Mucosa of gallbladder (tissue), 1 donor: ENCODE measurements around the gene BCKDHA. TPM values are rescaled to one million over a fixed set of nuclear protein-coding genes. Genes with fewer than 3 reads are reported as not detected.

Experiments used
- DNase-seq: peaks from one replicate; pipeline ENCODE4 v3.0.0-alpha.2; 2020; ENCODE audit warnings: low spot score
- total RNA-seq: library from RNA; stranded (reverse); gene quantifications from one replicate; pipeline ENCODE4 v1.2.1, GENCODE V29; 2021
- donor health status: DM: no; HTN: no; CAD: no.

BCKDHA gene
- total RNA-seq = 26.4 TPM

GRCh38 chr19:41397086-41398049, at the start of gene BCKDHA, which contains the start of gene EXOSC5:
Gene BCKDHA, plus strand, starts transcription at chr19:41397818. Its CDS starts 10 bp downstream, at chr19:41397828.
Gene EXOSC5, minus strand, starts transcription at chr19:41397359. Its CDS starts 31 bp downstream, at chr19:41397328.
- DNase-seq = peak; percentile 100

- no peak for DNase-seq
Measured at GRCh38 chr19:41350735-41351338, 46.8 kb upstream of the BCKDHA start.

- no peak for DNase-seq
Measured at GRCh38 chr19:41351339-41352245, 46.0 kb upstream of the BCKDHA start.

- DNase-seq = no peak
Measured at GRCh38 chr19:41352279-41352608, 45.4 kb upstream of the BCKDHA start.

- no peak for DNase-seq
Measured at GRCh38 chr19:41352609-41353465, 44.8 kb upstream of the BCKDHA start.

- DNase-seq = peak; percentile 85
Measured at GRCh38 chr19:41353466-41354342, 43.9 kb upstream of the BCKDHA start, which contains the start of gene TGFB1. Gene TGFB1, minus strand, starts transcription at chr19:41353922. Its CDS starts 878 bp downstream, at chr19:41353044.

GRCh38 chr19:41354343-41354953, 43.2 kb upstream of the BCKDHA start:
- no peak for DNase-seq

- no peak for DNase-seq
Measured at GRCh38 chr19:41355035-41355434, 42.6 kb upstream of the BCKDHA start.

- no peak for DNase-seq
Measured at GRCh38 chr19:41355802-41356201, 41.8 kb upstream of the BCKDHA start.

GRCh38 chr19:41356984-41357739, 40.5 kb upstream of the BCKDHA start:
- DNase-seq = no peak

- no peak for DNase-seq
Measured at GRCh38 chr19:41357746-41358145, 39.9 kb upstream of the BCKDHA start.

GRCh38 chr19:41359741-41360140, 37.9 kb upstream of the BCKDHA start:
- DNase-seq = no peak

- DNase-seq = no peak
Measured at GRCh38 chr19:41362143-41362847, 35.3 kb upstream of the BCKDHA start.

- DNase-seq = no peak
Measured at GRCh38 chr19:41363371-41363752, 34.3 kb upstream of the BCKDHA start.

GRCh38 chr19:41363753-41364523, 33.7 kb upstream of the BCKDHA start, which contains the start of gene B9D2:
Gene B9D2, minus strand, starts transcription at chr19:41364149. Its CDS starts 630 bp downstream, at chr19:41363519.
- peak; percentile 99 for DNase-seq

GRCh38 chr19:41364524-41365391, 32.9 kb upstream of the BCKDHA start:
- no peak for DNase-seq
